ENCODE results near the gene DPP9. TPM values are rescaled to one million over a fixed set of nuclear protein-coding genes. Genes with fewer than 3 reads are reported as not detected.

Gene DPP9
- total RNA-seq, 1 donor from 2014 or later: 31.5 TPM

- Mint-ChIP-seq H3K4me3 (ENCODE audit: unreplicated experiment) (no peak overlapping the region), H3K9me3 (ENCODE audit: low read depth) (no peaks in the 10 kb centered on the region), H3K36me3 (ENCODE audit: low read depth) (peaks cover 21% of the 10 kb centered on the region), H3K27ac (ENCODE audit: unreplicated experiment) (no peak overlapping the region), H3K27me3 (ENCODE audit: low read depth) (no peaks in the 10 kb centered on the region), H3K4me1 (ENCODE audit: low read depth) (no peaks in the 10 kb centered on the region)
- TF ChIP-seq CTCF (IDR thresholded peaks at IDR 0.05): peak; percentile 52
- DNase-seq (ENCODE audit: low spot score): no peak
Measured at GRCh38 chr19:4660181-4660791, 63.4 kb downstream of the DPP9 start.

- DNase-seq (ENCODE audit: low spot score): no peak
Measured at GRCh38 chr19:4657835-4658234, 65.8 kb downstream of the DPP9 start.

GRCh38 chr19:4657262-4657661 is 66.4 kb downstream of the DPP9 start:
- Mint-ChIP-seq H3K36me3 (ENCODE audit: low read depth) (peaks cover 16% of the 10 kb centered on the region), H3K4me3 (ENCODE audit: unreplicated experiment) (no peak overlapping the region), H3K27me3 (ENCODE audit: low read depth) (no peaks in the 10 kb centered on the region), H3K9me3 (ENCODE audit: low read depth) (no peaks in the 10 kb centered on the region), H3K4me1 (ENCODE audit: low read depth) (no peaks in the 10 kb centered on the region), H3K27ac (ENCODE audit: unreplicated experiment) (no peak overlapping the region)
- DNase-seq (ENCODE audit: low spot score): no peak
- TF ChIP-seq CTCF (IDR thresholded peaks at IDR 0.05): no peak

More at GRCh38 chr19:4657835-4658234, 65.8 kb downstream of the DPP9 start:
- Mint-ChIP-seq H3K9me3 (ENCODE audit: low read depth) (no peaks in the 10 kb centered on the region), H3K27ac (ENCODE audit: unreplicated experiment) (no peak overlapping the region), H3K4me1 (ENCODE audit: low read depth) (no peaks in the 10 kb centered on the region), H3K36me3 (ENCODE audit: low read depth) (peaks cover 21% of the 10 kb centered on the region), H3K27me3 (ENCODE audit: low read depth) (no peaks in the 10 kb centered on the region), H3K4me3 (ENCODE audit: unreplicated experiment) (no peak overlapping the region)
- TF ChIP-seq CTCF (IDR thresholded peaks at IDR 0.05): no peak

GRCh38 chr19:4656102-4656501 is 67.5 kb downstream of the DPP9 start:
- H3K9me3 Mint-ChIP-seq (ENCODE audit: low read depth): no peaks in the 10 kb centered on the region
- H3K4me3 Mint-ChIP-seq (ENCODE audit: unreplicated experiment): no peak overlapping the region
- TF ChIP-seq CTCF (IDR thresholded peaks at IDR 0.05): no peak
- peaks cover 13% of the 10 kb centered on the region for H3K36me3 Mint-ChIP-seq (ENCODE audit: low read depth)
- no peak overlapping the region for H3K27ac Mint-ChIP-seq (ENCODE audit: unreplicated experiment)
- no peak for DNase-seq (ENCODE audit: low spot score)
- no peaks in the 10 kb centered on the region for H3K4me1 Mint-ChIP-seq (ENCODE audit: low read depth)
- H3K27me3 Mint-ChIP-seq (ENCODE audit: low read depth): no peaks in the 10 kb centered on the region

- H3K27ac Mint-ChIP-seq (ENCODE audit: unreplicated experiment): peak overlapping the region; percentile 9
- TF ChIP-seq CTCF (IDR thresholded peaks at IDR 0.05): no peak
Measured at GRCh38 chr19:4654437-4655361, 68.9 kb downstream of the DPP9 start.

More at GRCh38 chr19:4654437-4655361, 68.9 kb downstream of the DPP9 start:
- Mint-ChIP-seq H3K27me3 (ENCODE audit: low read depth) (no peaks in the 10 kb centered on the region), H3K36me3 (ENCODE audit: low read depth) (peaks cover 10% of the 10 kb centered on the region), H3K4me1 (ENCODE audit: low read depth) (no peaks in the 10 kb centered on the region), H3K9me3 (ENCODE audit: low read depth) (no peaks in the 10 kb centered on the region), H3K4me3 (ENCODE audit: unreplicated experiment) (no peak overlapping the region)
- DNase-seq (ENCODE audit: low spot score): no peak

Data from chondrocyte (in vitro differentiated cells).